Type B pancreatic cell (in vitro differentiated cells): ENCODE data around the gene ZNF423. TPM values are rescaled to one million over a fixed set of nuclear protein-coding genes. Genes with fewer than 3 reads are reported as not detected.

Experiments
- DNase-seq: peaks from one replicate; pipeline ENCODE4 v3.0.0; 2021; ENCODE audit warnings: mixed read lengths; ENCODE audit not compliant: unreplicated experiment; ENCODE audit errors: extremely low spot score
- H3K27ac Mint-ChIP-seq: 2 replicates; pipeline ENCODE4 v1.8.0; 2021; ENCODE audit warnings: mild to moderate bottlenecking, mixed read lengths
- H3K27me3 Mint-ChIP-seq: 2 replicates; pipeline ENCODE4 v1.8.0; 2021; ENCODE audit warnings: mixed read lengths
- H3K36me3 Mint-ChIP-seq: 2 replicates; pipeline ENCODE4 v1.8.0; 2021; ENCODE audit warnings: mixed read lengths
- H3K4me1 Mint-ChIP-seq: one replicate; pipeline ENCODE4 v1.8.0; 2021; ENCODE audit warnings: mixed read lengths; ENCODE audit not compliant: unreplicated experiment
- H3K4me3 Mint-ChIP-seq: 2 replicates; pipeline ENCODE4 v1.8.0; 2021; ENCODE audit warnings: mild to moderate bottlenecking, mixed read lengths
- H3K9me3 Mint-ChIP-seq: 2 replicates; pipeline ENCODE4 v1.8.0; 2021; ENCODE audit warnings: mixed read lengths
- CTCF ChIP-seq: fragments of 200-600 bp; sonication (generic); conservative IDR thresholded peaks from 2 replicates; pipeline ENCODE4 v1.5.0; 2021; ENCODE audit warnings: antibody characterized with exemption, mild to moderate bottlenecking
- total RNA-seq: library from RNA; stranded (reverse); gene quantifications from 2 replicates; pipeline ENCODE4 v1.2.1, GENCODE V29; 2021; ENCODE audit warnings: low replicate concordance

The ZNF423 gene
- total RNA-seq, 1 donor from 2014 or later = 72.6 TPM

DNA sequence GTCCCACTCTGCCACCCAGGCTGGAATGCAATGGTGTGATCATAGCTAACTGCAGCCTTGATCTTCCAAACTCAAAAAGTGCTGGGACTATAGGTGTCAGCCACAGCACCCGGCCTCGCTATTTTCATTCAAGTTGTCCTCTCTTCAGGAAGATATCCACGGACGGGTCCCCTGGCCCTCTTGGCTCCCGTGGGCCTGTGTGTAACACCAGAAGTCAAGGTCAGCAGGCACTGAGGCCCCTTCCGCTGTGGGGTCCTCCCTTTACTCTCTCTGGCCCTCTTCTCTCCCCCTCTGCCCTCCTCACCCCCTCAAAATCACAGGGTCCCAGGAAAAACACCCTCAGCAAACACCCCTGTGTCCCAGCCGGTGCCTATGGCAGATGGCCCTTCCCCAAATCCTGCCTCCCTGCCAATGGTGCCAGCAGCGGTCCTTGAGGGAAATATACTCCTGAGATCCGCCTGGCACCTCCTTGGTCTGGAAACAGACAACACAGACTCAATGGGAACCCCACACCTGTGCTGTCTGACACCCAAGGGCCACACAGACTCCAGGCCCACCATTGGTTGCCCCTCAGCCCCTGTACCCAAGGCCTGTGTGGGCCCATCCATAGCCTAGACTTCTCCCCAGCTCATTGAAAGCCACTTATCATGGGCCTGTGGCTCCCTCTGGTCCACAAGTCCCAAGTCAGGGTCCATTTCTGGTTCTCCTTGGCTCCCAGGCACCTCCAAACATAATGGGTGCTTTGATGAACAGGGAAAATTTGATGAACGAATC lies 221.5 kb downstream of the ZNF423 start:
- no peak for TF ChIP-seq CTCF
- Mint-ChIP-seq H3K27me3 (peaks cover 2% of the 10 kb centered on the region), H3K27ac (no peak overlapping the region), H3K9me3 (no peaks in the 10 kb centered on the region), H3K4me1 (peaks cover 32% of the 10 kb centered on the region), H3K36me3 (peaks cover 22% of the 10 kb centered on the region), H3K4me3 (no peak overlapping the region)
- DNase-seq = peak; percentile 43

- Mint-ChIP-seq H3K36me3 (peaks cover 19% of the 10 kb centered on the region), H3K27me3 (no peaks in the 10 kb centered on the region), H3K4me1 (peaks cover 19% of the 10 kb centered on the region), H3K4me3 (no peak overlapping the region), H3K9me3 (no peaks in the 10 kb centered on the region), H3K27ac (no peak overlapping the region)
- DNase-seq = peak; percentile 43
- no peak for TF ChIP-seq CTCF
Observed at GRCh38 chr16:49632795-49633184, 223.1 kb downstream of the ZNF423 start.

- peaks cover 16% of the 10 kb centered on the region for H3K36me3 Mint-ChIP-seq
- peak; percentile 50 for DNase-seq
- H3K9me3 Mint-ChIP-seq = no peaks in the 10 kb centered on the region
- no peak overlapping the region for H3K4me3 Mint-ChIP-seq
- no peak overlapping the region for H3K27ac Mint-ChIP-seq
- H3K4me1 Mint-ChIP-seq = peaks cover 19% of the 10 kb centered on the region
- no peaks in the 10 kb centered on the region for H3K27me3 Mint-ChIP-seq
- no peak for TF ChIP-seq CTCF
Observed at GRCh38 chr16:49632086-49632794, 223.7 kb downstream of the ZNF423 start.

GRCh38 chr16:49631187-49632041 lies 224.5 kb downstream of the ZNF423 start:
- Mint-ChIP-seq H3K9me3 (no peaks in the 10 kb centered on the region), H3K4me1 (peaks cover 19% of the 10 kb centered on the region), H3K27me3 (no peaks in the 10 kb centered on the region), H3K27ac (peak overlapping the region; percentile 1), H3K36me3 (peaks cover 11% of the 10 kb centered on the region), H3K4me3 (no peak overlapping the region)
- peak; percentile 44 for DNase-seq
- TF ChIP-seq CTCF = no peak

- peak; percentile 36 for DNase-seq
- Mint-ChIP-seq H3K27me3 (no peaks in the 10 kb centered on the region), H3K9me3 (no peaks in the 10 kb centered on the region), H3K36me3 (peaks cover 11% of the 10 kb centered on the region), H3K4me3 (no peak overlapping the region), H3K4me1 (peaks cover 19% of the 10 kb centered on the region), H3K27ac (peak overlapping the region; percentile 1)
- no peak for TF ChIP-seq CTCF
Observed at GRCh38 chr16:49630783-49631182, 225.1 kb downstream of the ZNF423 start.
